Measurements from ENCODE around the gene SIN3B. TPM values are rescaled to one million over a fixed set of nuclear protein-coding genes. Genes with fewer than 3 reads are reported as not detected.

The SIN3B gene
- polyA plus RNA-seq, 3 donors = 7.2 to 154 (median 10.2) TPM

- H3K4me3 Mint-ChIP-seq = no peak overlapping the region
- DNase-seq = no peak
Observed at GRCh38 chr19:16875584-16876555, 46.7 kb downstream of the SIN3B start.

More at GRCh38 chr19:16875584-16876555, 46.7 kb downstream of the SIN3B start:
- H3K27me3 Mint-ChIP-seq (ENCODE audit: low read depth in 3 of 3) = peaks cover 0 to 2% (median 1%) of the 10 kb centered on the region in 3 donors
- Histone ChIP-seq H3K27ac (ENCODE audit: low read depth in 1 of 2, low read length in 2 of 2) (no peak overlapping the region), H3K36me3 (replicated peaks in 1 of 2; ENCODE audit: control insufficient read depth in 1 of 2, insufficient read depth in 2 of 2, low read length in 2 of 2) (peaks cover 77 to 91% of the 10 kb centered on the region in 2 donors), H3K9me3 (replicated peaks in 1 of 2; ENCODE audit: control insufficient read depth in 1 of 2, insufficient read depth in 1 of 2, low read length in 2 of 2) (peaks cover 13 to 36% of the 10 kb centered on the region in 2 donors), H3K4me1 (ENCODE audit: control insufficient read depth in 1 of 2, insufficient read depth in 2 of 2, low read length in 2 of 2) (no peaks in the 10 kb centered on the region), H3K79me2 (ENCODE audit: insufficient read depth, low read length) (peaks cover 16% of the 10 kb centered on the region), H3K27me3 (ENCODE audit: control insufficient read depth in 2 of 2, insufficient read depth in 2 of 2, low read length in 2 of 2) (no peaks in the 10 kb centered on the region), H4K20me1 (ENCODE audit: insufficient read depth, low read length) (peaks cover 65% of the 10 kb centered on the region), H3K4me3 (replicated peaks in 1 of 3; ENCODE audit: low read depth in 2 of 3, low read length in 3 of 3) (no peak overlapping the region), H2AFZ (ENCODE audit: insufficient read depth, low read depth, low read length, poor library complexity, severe bottlenecking) (no peak overlapping the region), H3K4me2 (replicated peaks; ENCODE audit: extremely low read depth, low read length, poor library complexity, severe bottlenecking) (no peak overlapping the region), H3K9ac (ENCODE audit: insufficient read depth, low read length, poor library complexity, severe bottlenecking) (no peak overlapping the region)
- H3K4me1 Mint-ChIP-seq = peaks cover 6% of the 10 kb centered on the region
- TF ChIP-seq CTCF (IDR thresholded peaks at IDR 0.05) = no peak
- peak overlapping the region in 1 of 7 donors; percentile 67 for H3K27ac Mint-ChIP-seq
- intact Hi-C loops (cut with micrococcal nuclease) = no loop called here
- H3K36me3 Mint-ChIP-seq = peaks cover 86 to 100% of the 10 kb centered on the region in 2 donors
- WGBS (ENCODE audit: insufficient coverage) = 98% methylated on average over 37 of the region's 39 CpGs
- H3K9me3 Mint-ChIP-seq = peaks cover 35 to 45% (median 37%) of the 10 kb centered on the region in 7 donors

All from CD14-positive monocyte (primary cell).